Common myeloid progenitor, CD34-positive (primary cell): ENCODE measurements around the gene CYP2A6.

Experiments used
- CTCF ChIA-PET: fragments of 350-600 bp; sonication (Branson Sonifier 250); formaldehyde crosslinking; loops from one replicate; lab custom pipeline; 2021; ENCODE audit warnings: antibody characterized with exemption; lab: Charles Lee
- POLR2A ChIA-PET: fragments of 350-600 bp; sonication (Branson Sonifier 250); formaldehyde crosslinking; loops from one replicate; lab custom pipeline; 2021; ENCODE audit warnings: antibody characterized with exemption; lab: Charles Lee
- DNase-seq, 3 donors: peaks; one replicate each; pipeline versions ENCODE4 v3.0.0 to v3.0.0-alpha.2; 2013
- H3K27ac ChIP-seq, 2 experiments: 1 replicate in 1 of 2; 2 replicates in 1 of 2; pipeline ENCODE4 v1.7.0; 2013; ENCODE audit warnings: inconsistent platforms in 2 of 2, low read length in 2 of 2, mild to moderate bottlenecking in 2 of 2, low read depth in 1 of 2, moderate library complexity in 1 of 2; ENCODE audit not compliant: severe bottlenecking in 2 of 2, insufficient read depth in 1 of 2, poor library complexity in 1 of 2
- H3K27me3 ChIP-seq, 5 experiments: replicated peaks in 2 of 5; 1 replicate in 3 of 5; 2 replicates in 2 of 5; pipeline versions ENCODE4 v1.6.1 to v1.7.0; 2013; ENCODE audit warnings: low read length in 4 of 5, mild to moderate bottlenecking in 2 of 5, moderate library complexity in 2 of 5, inconsistent platforms in 1 of 5; ENCODE audit not compliant: insufficient read depth in 5 of 5, control insufficient read depth in 4 of 5
- H3K36me3 ChIP-seq, 4 experiments: 1 replicate in 2 of 4; 2 replicates in 2 of 4; pipeline versions ENCODE4 v1.6.1 to v1.7.0; 2013; ENCODE audit warnings: low read length in 3 of 4, control low read depth in 1 of 4, mild to moderate bottlenecking in 1 of 4; ENCODE audit not compliant: control insufficient read depth in 4 of 4, insufficient read depth in 4 of 4
- H3K4me1 ChIP-seq, 4 experiments: 1 replicate in 3 of 4; 2 replicates in 1 of 4; pipeline versions ENCODE4 v1.6.1 to v1.7.1; 2013; ENCODE audit warnings: low read length in 3 of 4, mild to moderate bottlenecking in 3 of 4, control low read depth in 1 of 4, inconsistent platforms in 1 of 4, moderate library complexity in 1 of 4; ENCODE audit not compliant: control insufficient read depth in 4 of 4, insufficient read depth in 4 of 4; ENCODE audit errors: control extremely low read depth in 1 of 4
- H3K4me3 ChIP-seq, 7 experiments: 1 replicate in 4 of 7; 2 replicates in 3 of 7; pipeline versions ENCODE4 v1.5.1 to v1.7.0; 2013; ENCODE audit warnings: mild to moderate bottlenecking in 7 of 7, low read length in 6 of 7, moderate library complexity in 6 of 7, inconsistent platforms in 2 of 7, low read depth in 2 of 7, control low read depth in 1 of 7; ENCODE audit not compliant: insufficient read depth in 4 of 7, control insufficient read depth in 1 of 7; ENCODE audit errors: extremely low read depth in 1 of 7
- H3K9me3 ChIP-seq, 5 experiments: 1 replicate in 4 of 5; 2 replicates in 1 of 5; pipeline versions ENCODE4 v1.6.1 to v1.7.1; 2013; ENCODE audit warnings: low read length in 4 of 5, mild to moderate bottlenecking in 2 of 5, inconsistent platforms in 1 of 5, low read depth in 1 of 5, moderate library complexity in 1 of 5; ENCODE audit not compliant: control insufficient read depth in 4 of 5, insufficient read depth in 2 of 5; ENCODE audit errors: control extremely low read depth in 1 of 5
- whole genome bisulfite sequencing: methylation state at CpG from one replicate; pipeline ENCODE4 v1.1.5; 2013; ENCODE audit not compliant: insufficient coverage; 5-methylcytosine and 5-hydroxymethylcytosine counted together

The CYP2A6 gene

DNA sequence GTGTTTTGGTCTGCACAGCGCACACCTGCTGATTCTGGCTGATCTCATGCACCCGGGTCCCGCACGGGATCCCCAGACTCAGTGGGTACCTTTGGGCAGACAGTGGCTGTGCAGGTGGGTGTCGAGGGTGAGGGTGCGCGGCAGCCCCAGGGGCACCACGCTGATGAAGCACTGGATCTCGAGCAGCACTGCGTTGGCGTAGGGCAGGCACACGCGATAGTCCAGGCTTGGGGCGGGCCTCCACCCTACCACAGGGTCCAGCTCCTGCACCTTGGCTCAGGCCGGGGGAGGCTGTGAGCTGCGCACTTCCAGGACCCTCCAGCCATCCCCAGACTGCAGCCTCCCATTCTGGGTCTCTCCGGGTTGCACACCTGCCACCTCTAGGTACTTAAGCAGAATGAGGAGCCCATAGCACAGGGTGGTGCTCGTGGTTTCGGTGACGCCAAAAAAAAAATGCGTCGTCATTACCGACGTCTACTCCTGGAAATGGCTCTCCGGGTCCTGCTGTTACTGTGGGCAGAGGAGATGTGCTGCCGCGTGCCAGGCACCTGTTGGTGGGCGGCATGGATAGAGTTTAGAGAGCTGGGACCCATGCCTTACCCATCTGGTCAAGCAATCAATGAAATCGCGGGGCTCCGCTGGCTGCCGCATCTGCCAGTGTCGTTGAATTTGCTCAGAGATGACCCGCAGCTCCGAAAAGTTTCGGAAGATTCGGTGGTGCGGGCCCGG, 40.7 kb downstream of the CYP2A6 start:
- peaks cover 0 to 55% (median 43%) of the 10 kb centered on the region in 4 experiments for H3K4me1 ChIP-seq

DNA sequence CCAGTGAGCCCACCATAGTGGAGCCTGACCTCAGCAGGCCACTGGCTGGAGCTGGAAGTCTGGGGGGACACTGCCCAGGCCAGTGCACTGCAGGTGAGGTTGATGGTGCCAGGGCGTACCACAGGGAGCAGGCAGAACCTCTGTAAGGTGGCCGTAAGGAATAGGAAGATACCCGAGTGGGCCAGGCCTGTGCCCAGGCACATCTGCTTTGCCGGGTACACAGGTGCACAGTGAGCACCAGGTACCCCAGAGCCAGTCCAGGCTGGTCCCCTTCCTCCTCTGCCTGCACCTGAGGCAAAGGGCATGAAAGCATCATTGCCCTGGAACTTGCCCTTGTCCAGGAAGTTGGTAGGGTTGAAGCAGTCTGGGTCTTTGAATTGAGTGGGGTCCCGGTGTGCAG, 41.8 kb downstream of the CYP2A6 start:
- H3K9me3 ChIP-seq, result no peaks in the 10 kb centered on the region
- H3K27me3 ChIP-seq, result no peaks in the 10 kb centered on the region
- no peak overlapping the region for H3K27ac ChIP-seq
- peaks cover 0 to 65% (median 53%) of the 10 kb centered on the region in 4 experiments for H3K4me1 ChIP-seq
- ChIA-PET POLR2A (interaction anchor here (1.0 to 2.3 kb wide), 3 partner anchors 10 to 31 kb away, joined by 3 to 9 read pairs (median 3); partner anchors contain the start of genes EGLN2 and RAB4B), CTCF (interaction anchor here (4.6 to 4.9 kb wide), 2 partner anchors 11 to 144 kb away, joined by 20 to 25 read pairs; no protein-coding TSS in a partner anchor)
- no peak overlapping the region for H3K4me3 ChIP-seq
- H3K36me3 ChIP-seq, result peaks cover 5 to 65% (median 29%) of the 10 kb centered on the region in 4 experiments
- no peak for DNase-seq
- 95% methylated on average over 5 of the region's 5 CpGs for WGBS

More for the DNA sequence above, 40.7 kb downstream of the CYP2A6 start:
- H3K9me3 ChIP-seq, result no peaks in the 10 kb centered on the region
- DNase-seq, result no peak
- H3K27ac ChIP-seq, result no peak overlapping the region
- WGBS, result 97% methylated on average over 38 of the region's 39 CpGs
- no peaks in the 10 kb centered on the region for H3K27me3 ChIP-seq
- POLR2A ChIA-PET, result interaction anchor here (1.0 kb wide), 1 partner anchor 22 kb away, joined by 3 read pairs; no protein-coding TSS in a partner anchor
- CTCF ChIA-PET, result no interaction called here
- H3K4me3 ChIP-seq, result peak overlapping the region in 1 of 7 experiments; percentile 67
- H3K36me3 ChIP-seq, result peaks cover 2 to 56% (median 25%) of the 10 kb centered on the region in 4 experiments

DNA sequence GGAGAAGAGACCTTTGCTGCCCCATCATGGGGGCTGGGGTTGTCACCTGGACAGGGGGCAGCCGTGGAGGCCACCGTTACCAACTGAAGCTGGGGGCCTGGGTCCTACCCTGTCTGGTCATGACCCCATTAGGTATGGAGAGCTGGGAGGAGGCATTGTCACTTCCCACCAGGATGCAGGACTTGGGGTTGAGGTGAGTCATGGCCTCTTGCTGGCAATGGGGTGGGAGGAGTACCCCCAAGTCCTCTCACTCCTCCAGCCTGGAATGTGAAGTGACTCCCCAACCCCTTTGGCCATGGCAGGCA, 42.3 kb downstream of the CYP2A6 start:
- no peak for DNase-seq
- peak overlapping the region in 1 of 2 experiments; percentile 43 for H3K27ac ChIP-seq
- peaks cover 0 to 70% (median 59%) of the 10 kb centered on the region in 4 experiments for H3K4me1 ChIP-seq

DNA sequence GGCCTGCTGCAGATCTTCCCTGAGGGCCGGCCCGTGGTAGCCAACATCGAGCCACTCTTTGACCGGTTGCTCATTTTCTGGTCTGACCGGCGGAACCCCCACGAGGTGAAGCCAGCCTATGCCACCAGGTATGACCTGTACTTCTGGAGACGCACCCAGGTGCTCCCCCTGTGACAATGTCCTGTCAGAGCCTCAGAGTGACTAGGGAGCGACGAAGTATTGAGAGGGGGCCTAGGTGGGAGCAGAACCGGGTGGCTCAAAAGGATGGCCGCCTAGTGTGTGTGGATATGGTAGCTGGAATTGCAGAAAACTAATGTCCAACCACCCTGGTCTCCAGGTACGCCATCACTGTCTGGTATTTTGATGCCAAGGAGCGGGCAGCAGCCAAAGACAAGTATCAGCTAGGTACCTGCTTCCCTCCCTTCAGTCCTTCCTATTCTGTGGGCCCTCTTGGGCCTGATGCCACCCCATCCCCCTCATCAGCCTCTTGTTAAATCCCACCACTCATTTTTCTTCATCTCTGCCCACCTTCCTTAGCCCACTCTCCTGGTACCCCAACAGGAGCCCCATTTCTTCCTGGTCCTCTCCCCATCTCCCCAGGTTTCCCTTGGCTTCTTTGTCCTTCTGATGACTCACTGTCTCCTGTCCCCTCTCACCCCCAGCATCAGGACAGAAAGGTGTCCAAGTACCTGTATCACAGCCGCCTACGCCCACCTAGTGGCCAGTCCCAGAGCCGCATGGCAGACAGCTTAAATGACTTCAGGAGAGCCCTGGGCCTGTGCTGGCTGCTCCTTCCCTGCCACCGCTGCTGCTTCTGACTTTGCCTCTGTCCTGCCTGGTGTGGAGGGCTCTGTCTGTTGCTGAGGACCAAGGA, 42.9 kb downstream of the CYP2A6 start:
- Histone ChIP-seq H3K27ac (peak overlapping the region in 1 of 2 experiments; percentile 43), H3K36me3 (peaks cover 5 to 76% (median 30%) of the 10 kb centered on the region in 4 experiments)
- CTCF ChIA-PET, result interaction anchor here (1.0 to 4.9 kb wide), 10 partner anchors 9 to 146 kb away, joined by 3 to 25 read pairs (median 8); partner anchors contain the start of genes COQ8B, EGLN2, ITPKC and MIA

More for the DNA sequence above, 42.3 kb downstream of the CYP2A6 start:
- Histone ChIP-seq H3K36me3 (peaks cover 5 to 71% (median 29%) of the 10 kb centered on the region in 4 experiments), H3K4me3 (no peak overlapping the region), H3K27me3 (no peaks in the 10 kb centered on the region), H3K9me3 (no peaks in the 10 kb centered on the region)
- POLR2A ChIA-PET, result interaction anchor here (1.0 to 2.3 kb wide), 2 partner anchors 9 to 30 kb away, joined by 3 to 9 read pairs; partner anchors contain the start of genes EGLN2 and RAB4B
- 100% methylated on average over 2 of the region's 2 CpGs for WGBS
- CTCF ChIA-PET, result interaction anchor here (1.0 to 4.9 kb wide), 5 partner anchors 10 to 143 kb away, joined by 3 to 25 read pairs (median 10); partner anchors contain the start of genes EGLN2 and MIA

DNA sequence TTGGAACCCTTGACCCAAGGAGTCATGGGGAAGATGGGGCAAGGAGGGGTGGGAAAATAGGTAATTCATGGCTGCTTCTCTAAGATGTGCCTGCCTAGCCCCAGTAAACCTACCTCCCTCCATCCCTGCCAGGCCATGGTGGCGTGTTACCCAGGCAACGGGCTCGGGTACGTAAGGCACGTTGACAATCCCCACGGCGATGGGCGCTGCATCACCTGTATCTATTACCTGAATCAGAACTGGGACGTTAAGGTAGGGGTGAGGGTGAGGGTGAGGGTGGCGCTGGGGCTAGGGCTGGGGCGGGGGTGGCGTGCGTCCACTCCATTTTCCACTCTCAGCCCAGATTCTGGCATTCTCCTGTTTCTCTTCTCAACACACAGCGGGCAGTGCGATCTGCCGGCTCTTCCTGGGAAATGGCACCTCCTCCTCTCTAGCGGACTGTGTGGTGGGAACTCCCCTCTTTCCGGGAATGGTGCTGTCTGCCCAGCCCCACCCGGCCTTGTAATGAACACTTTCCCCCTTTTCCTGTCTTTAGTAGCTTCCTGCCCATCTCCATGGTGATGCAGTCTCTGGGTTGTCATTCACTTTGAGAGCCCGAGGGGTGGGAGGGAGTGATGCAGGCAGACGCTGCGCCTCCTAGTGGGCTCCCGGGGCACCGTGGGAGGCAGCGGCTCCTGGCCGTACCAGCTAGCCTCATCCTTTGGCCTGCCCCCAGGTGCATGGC, 43.7 kb downstream of the CYP2A6 start:
- H3K9me3 ChIP-seq, result no peaks in the 10 kb centered on the region
- H3K4me1 ChIP-seq, result peaks cover 3 to 72% (median 65%) of the 10 kb centered on the region in 4 experiments
- peak; percentile 78 to 85 (median 84) for DNase-seq
- H3K36me3 ChIP-seq, result peaks cover 5 to 81% (median 36%) of the 10 kb centered on the region in 4 experiments
- H3K27me3 ChIP-seq, result no peaks in the 10 kb centered on the region
- WGBS, result 15% methylated on average over 14 of the region's 26 CpGs
- ChIA-PET CTCF (interaction anchor here (0.9 to 4.9 kb wide), 15 partner anchors 8 to 146 kb away, joined by 3 to 25 read pairs (median 4); partner anchors contain the start of genes COQ8B, EGLN2, ITPKC and MIA), POLR2A (interaction anchor here (2.3 kb wide), 1 partner anchor 29 kb away, joined by 9 read pairs; the partner anchor contains the start of gene RAB4B)
- H3K4me3 ChIP-seq, result peak overlapping the region in 3 of 7 experiments; percentile 2 to 58 (median 22)
- peak overlapping the region in 1 of 2 experiments; percentile 46 for H3K27ac ChIP-seq

More for the DNA sequence above, 42.9 kb downstream of the CYP2A6 start:
- Histone ChIP-seq H3K4me1 (peaks cover 0 to 72% (median 65%) of the 10 kb centered on the region in 4 experiments), H3K4me3 (peak overlapping the region in 1 of 7 experiments; percentile 13), H3K9me3 (no peaks in the 10 kb centered on the region), H3K27me3 (no peaks in the 10 kb centered on the region)
- whole genome bisulfite sequencing, result 85% methylated on average over 14 of the region's 18 CpGs
- POLR2A ChIA-PET, result interaction anchor here (2.3 kb wide), 1 partner anchor 30 kb away, joined by 9 read pairs; the partner anchor contains the start of gene RAB4B
- DNase-seq, result peak in 1 of 3 donors; percentile 32
